ENCODE measurements around the gene WDR74. TPM values are rescaled to one million over a fixed set of nuclear protein-coding genes. Genes with fewer than 3 reads are reported as not detected.
A peak's percentile ranks its signal among the peaks of the same experiment; 100 is the strongest.

The WDR74 gene
- 68.4 and 83.3 TPM in 2 replicates for total RNA-seq (2016; rRNA removed; fragmentation: Illumina TruSeq; extraction: Trizol)
- 73.1 and 74.3 TPM in 2 replicates for total RNA-seq (2016; cell fraction: cytosol; rRNA removed; fragmentation: Illumina TruSeq; extraction: Trizol; ENCODE audit: low read depth)
- 64.4 and 81.2 TPM in 2 replicates for total RNA-seq (2016; cell fraction: insoluble cytoplasmic fraction; rRNA removed; fragmentation: Illumina TruSeq; extraction: Trizol)
- 35.8 and 38.0 TPM in 2 replicates for total RNA-seq (2016; cell fraction: membrane; rRNA removed; fragmentation: Illumina TruSeq; extraction: Trizol)
- total RNA-seq (2016; cell fraction: nucleus; rRNA removed; fragmentation: Illumina TruSeq; extraction: Trizol): 65.9 and 69.3 TPM in 2 replicates
- polyA plus RNA-seq (2011; rRNA removed): 77.0 and 84.6 TPM in 2 replicates
- 65.2 and 92.4 TPM in 2 replicates for polyA plus RNA-seq (2011; cell fraction: cytosol; rRNA removed)
- polyA plus RNA-seq (2011; cell fraction: nucleus; rRNA removed): 200 and 217 TPM in 2 replicates
- polyA plus RNA-seq (2012): 46.6 and 65.2 TPM in 2 replicates
- polyA plus RNA-seq (2016; cell fraction: cytosol; fragmentation: Illumina TruSeq; extraction: Trizol; ENCODE audit: low read depth): 14.6 and 16.3 TPM in 2 replicates
- polyA plus RNA-seq (2016; cell fraction: insoluble cytoplasmic fraction; fragmentation: Illumina TruSeq; extraction: Trizol; ENCODE audit: low read depth): 58.9 and 67.1 TPM in 2 replicates
- 19.3 and 20.8 TPM in 2 replicates for polyA plus RNA-seq (2016; cell fraction: membrane; fragmentation: Illumina TruSeq; extraction: Trizol; ENCODE audit: low read depth)
- polyA plus RNA-seq (2016; cell fraction: nucleus; fragmentation: Illumina TruSeq; extraction: Trizol; ENCODE audit: insufficient read depth, low read depth): 134 and 146 TPM in 2 replicates
- 110 and 251 TPM in 2 replicates for polyA minus RNA-seq (2011; rRNA and poly(A)+ RNA removed; ENCODE audit: low replicate concordance)
- 31.0 and 38.8 TPM in 2 replicates for polyA minus RNA-seq (2011; cell fraction: cytosol; rRNA and poly(A)+ RNA removed)
- polyA minus RNA-seq (2011; cell fraction: nucleus; rRNA and poly(A)+ RNA removed): 217 and 271 TPM in 2 replicates
- percentile 82 among the genes with signal in this experiment for Bru-seq, nascent RNA
- BruChase-seq, experiment 1, labeled RNA remaining after a 6-hour chase: percentile 89 among the genes with signal in this experiment
- BruChase-seq, experiment 2, labeled RNA remaining after a 2-hour chase: percentile 84 among the genes with signal in this experiment
- long read RNA-seq, experiment 1, transcript WDR74-201 (11 exons, 1,289 nt): major isoform, 67 of 90 reads
- long read RNA-seq, experiment 1, partial matches to known transcripts: 7 of 90 reads
- long read RNA-seq, experiment 1, other reads (novel, unspliced or antisense): 13 of 90 reads
- long read RNA-seq, experiment 2, transcript WDR74-201 (11 exons, 1,289 nt): major isoform, 72 of 124 reads
- long read RNA-seq, experiment 2, partial matches to known transcripts: 26 of 124 reads
- long read RNA-seq, experiment 2, other reads (novel, unspliced or antisense): 17 of 124 reads

DNA sequence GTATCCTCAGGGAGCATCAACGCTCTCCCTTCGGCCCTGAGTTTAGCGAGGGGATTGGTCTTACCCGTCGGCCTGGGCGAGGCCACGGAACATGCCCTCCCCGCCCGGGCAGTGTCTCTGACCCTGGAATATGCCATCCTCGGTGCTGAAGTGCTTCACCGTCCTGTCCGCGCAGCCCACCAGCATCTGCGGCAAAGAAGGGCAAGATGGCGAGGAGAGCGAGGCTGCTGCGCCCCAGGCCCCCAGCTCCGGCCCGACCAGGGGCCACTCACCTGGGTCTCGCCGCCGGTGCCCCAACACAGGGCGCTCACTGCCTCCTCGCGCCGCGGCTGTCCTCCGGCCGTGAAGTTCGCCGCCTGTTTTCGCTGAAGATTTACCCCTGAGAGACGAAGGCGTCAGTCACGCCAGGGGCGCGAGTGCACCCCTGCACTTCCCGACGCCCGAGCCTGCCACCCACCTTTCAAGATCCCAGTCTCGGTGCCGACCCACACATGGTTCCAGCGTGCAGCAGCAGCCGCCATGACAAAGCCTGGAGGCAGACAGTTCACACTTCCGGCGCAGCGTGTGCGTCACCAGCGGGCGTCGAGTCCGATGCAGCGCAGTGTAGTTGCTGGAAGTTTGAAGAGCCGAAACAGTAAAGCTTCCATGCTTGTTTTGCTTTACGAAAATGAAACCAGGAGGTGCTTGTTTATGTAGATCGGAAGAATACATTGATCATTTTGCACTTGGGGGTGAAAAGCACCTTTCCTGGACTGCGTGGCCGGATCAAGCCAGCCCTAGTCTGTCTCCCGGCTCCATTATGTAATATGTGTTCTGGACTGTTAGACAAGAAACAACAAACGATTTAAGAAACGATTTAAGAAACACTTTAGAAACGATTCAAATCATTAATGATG lies at the start of gene WDR74:
TSS of gene WDR74 (minus strand) at position 541 of the 896 bp plus-strand sequence. CDS start at position 521, 20 bp downstream.
- CTCF ChIA-PET (ENCODE audit: low intra/inter-chr PET ratio, low total read pairs): no interaction called here
- peaks cover 29% of the 10 kb centered on the region for H3K79me2 ChIP-seq (ENCODE audit: insufficient read depth, low read length)
- H3K4me2 ChIP-seq (ENCODE audit: low read depth, low read length): peak within 1 kb of the TSS; percentile 82
- peak within 1 kb of the TSS; percentile 94 for H3K9ac ChIP-seq (ENCODE audit: insufficient read depth, low read depth, low read length)
- peaks cover 16 to 28% of the 10 kb centered on the region in 2 experiments for H3K36me3 ChIP-seq (replicated peaks in 1 of 2; ENCODE audit: control insufficient read depth in 1 of 2, insufficient read depth in 2 of 2, low read length in 2 of 2)
- H3K9me3 ChIP-seq (ENCODE audit: low read length): no peaks in the 10 kb centered on the region
- intact Hi-C loops (cut with micrococcal nuclease; ENCODE audit: unreplicated experiment): no loop called here
- no TSS peak for BruUV-seq (replicated peaks)
- H2AFZ ChIP-seq (ENCODE audit: low read length): no peak within 1 kb of the TSS
- ATAC-seq: peak; percentile 63
- DNase-seq (ENCODE audit: low spot score): peak; percentile 91
- no peaks in the 10 kb centered on the region for H4K20me1 ChIP-seq (ENCODE audit: insufficient read depth, low read length)
- WGBS (ENCODE audit: low lambda C conversion rate): under 1% methylated on average over 27 of the region's 62 CpGs
- FAIRE-seq: peak; percentile 26
- in situ Hi-C loops (cut with HindIII; ENCODE audit: extremely low pct_ligation_motif_present, low pct_unique_long_range_greater_than_20kb): no loop called here
- POLR2A ChIA-PET: interaction anchor here (0.9 to 3.4 kb wide), 21 partner anchors 7 to 1049 kb away, joined by 3 to 362 read pairs (median 29); partner anchors contain the start of genes C11orf98, CSKMT, HNRNPUL2 and INTS5
- H3K27ac ChIP-seq (ENCODE audit: extremely low read length, insufficient read depth, low read length): peak within 1 kb of the TSS; percentile 98
- peaks cover 32% of the 10 kb centered on the region for H3K4me1 ChIP-seq (ENCODE audit: insufficient read depth, low read length)
- H3K27me3 ChIP-seq (ENCODE audit: control insufficient read depth in 1 of 2, insufficient read depth in 2 of 2, low read length in 2 of 2): no peaks in the 10 kb centered on the region; a peak in 1 of 5 replicates
- H3K4me3 ChIP-seq (replicated peaks in 1 of 3; ENCODE audit: insufficient read depth in 1 of 3, low read depth in 2 of 3, low read length in 3 of 3): peak within 1 kb of the TSS; percentile 85 to 100 (median 97)
- TF ChIP-seq MXI1 (IDR thresholded peaks at IDR 0.05; ENCODE audit: borderline replicate concordance, low read depth, low read length): peak; percentile 100
- TF ChIP-seq SMARCC2 (IDR thresholded peaks at IDR 0.05): no peak
- peak; percentile 83 for TF ChIP-seq GABPA (IDR thresholded peaks at IDR 0.05; ENCODE audit: low read depth, low read length)
- TF ChIP-seq GABPA (CRISPR knock-in tag; IDR thresholded peaks at IDR 0.05; ENCODE audit: low read depth): peak; percentile 97
- TF ChIP-seq ZNF17 (CRISPR knock-in tag; IDR thresholded peaks at IDR 0.05): no peak
- TF ChIP-seq SRSF9 (IDR thresholded peaks at IDR 0.05; ENCODE audit: borderline replicate concordance, insufficient read depth, low read depth, low read length, poor library complexity, severe bottlenecking): no peak
- TF ChIP-seq TBP (CRISPR knock-in tag; IDR thresholded peaks at IDR 0.05): no peak
- TF ChIP-seq ZNF674 (CRISPR knock-in tag; IDR thresholded peaks at IDR 0.05; ENCODE audit: low read depth): peak; percentile 69; the same call in 1 of the 2 replicates
- TF ChIP-seq ZNF451 (CRISPR knock-in tag; IDR thresholded peaks at IDR 0.05): peak; percentile 45; the same call in 1 of the 2 replicates

Data from HepG2 (cell line).